HG03354 (cell line): ENCODE data around the gene PHLPP1.
"Not testable (repeated sequence)": the region's sequence is repeated elsewhere in the genome, so short reads cannot be mapped to it uniquely, and the experiment has no call there.

Experiments used
- ATAC-seq: cut with Tn5 transposase; IDR thresholded peaks from one replicate; pipeline ENCODE4 v1.9.1; 2021; ENCODE audit warnings: mild to moderate bottlenecking; ENCODE audit not compliant: unreplicated experiment, poor library complexity, severe bottlenecking

PHLPP1 gene

DNA sequence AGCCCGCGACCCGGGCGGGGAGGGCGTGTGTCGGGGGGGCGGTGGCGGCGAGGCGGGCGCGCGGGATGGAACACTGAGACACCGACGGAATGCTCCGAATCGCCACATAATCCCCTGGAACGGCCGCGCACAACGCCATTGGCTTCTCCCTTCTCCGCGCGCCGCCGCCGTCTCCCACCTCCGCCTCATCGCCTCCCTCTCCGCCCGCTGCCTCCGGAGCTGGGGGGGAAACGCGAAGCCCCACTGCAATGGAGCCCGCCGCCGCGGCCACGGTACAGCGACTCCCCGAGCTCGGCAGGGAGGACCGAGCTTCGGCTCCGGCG lies at the start of gene PHLPP1:
Gene PHLPP1, plus strand, starts transcription at position 106 of the 323 bp plus-strand sequence. Its CDS starts 143 bp downstream, at position 249.
- ATAC-seq: peak; percentile 29

DNA sequence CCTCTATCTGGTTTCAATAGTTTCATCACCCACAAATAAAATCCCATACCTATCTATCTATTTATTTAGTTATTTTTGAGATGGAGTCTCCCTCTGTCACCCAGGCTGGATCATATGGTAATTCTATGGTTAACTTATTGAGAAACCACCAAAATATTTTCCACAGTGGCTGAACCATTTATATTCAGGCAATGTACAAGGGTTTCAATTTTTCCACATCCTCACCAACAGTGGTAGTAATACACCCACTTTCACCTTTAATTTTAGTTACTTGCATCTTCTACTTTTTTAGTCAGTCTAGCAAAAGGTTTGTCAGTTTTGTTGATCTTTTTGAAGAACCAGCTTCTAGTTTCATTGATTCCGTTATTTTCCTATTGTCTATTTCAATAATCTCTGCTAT lies 46.1 kb upstream of the PHLPP1 start:
- no peak for ATAC-seq

GRCh38 chr18:62670573-62670972 lies 44.8 kb upstream of the PHLPP1 start:
- ATAC-seq: no peak

DNA sequence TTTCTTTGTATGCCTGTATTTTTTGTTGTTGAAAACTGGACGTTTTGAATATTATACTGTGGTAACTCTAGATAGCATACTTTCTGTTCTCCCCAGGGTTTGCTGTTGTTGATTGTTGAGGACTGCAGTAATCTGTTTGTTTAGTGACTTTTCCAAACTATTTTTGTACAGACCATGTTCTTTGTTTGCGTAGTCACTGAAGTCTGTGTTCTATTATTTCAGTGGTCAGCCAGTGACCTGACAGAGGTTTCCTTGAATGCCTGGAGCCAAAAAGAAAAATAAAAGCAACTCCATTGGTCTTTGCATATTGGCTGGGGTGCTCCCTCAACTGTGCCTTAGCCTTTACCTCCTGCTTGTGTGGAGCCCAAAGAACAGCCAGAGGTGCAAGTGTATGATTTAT lies 42.7 kb upstream of the PHLPP1 start:
- ATAC-seq: no peak

- ATAC-seq: no peak
Measured at GRCh38 chr18:62678847-62679485, 36.4 kb upstream of the PHLPP1 start.

DNA sequence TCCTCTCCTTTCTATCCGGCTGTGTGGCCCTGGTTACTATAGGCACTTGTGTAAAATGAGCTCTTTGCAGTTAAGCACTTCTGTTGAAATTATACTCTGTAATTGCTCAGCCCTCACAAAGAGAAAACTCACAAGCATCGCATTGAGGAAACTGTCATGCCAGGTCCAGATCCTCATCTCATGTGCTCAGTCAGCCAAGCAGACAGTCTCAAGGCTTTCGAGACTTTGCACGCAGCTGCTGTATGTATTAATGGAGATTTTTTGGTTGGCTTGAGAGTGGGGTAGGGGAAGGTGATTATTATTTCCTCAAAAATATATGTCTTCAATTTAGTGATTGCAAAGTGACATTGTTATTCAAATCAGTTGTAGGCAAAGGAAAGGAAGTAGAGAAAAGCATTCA lies 33.0 kb upstream of the PHLPP1 start:
- no peak for ATAC-seq

DNA sequence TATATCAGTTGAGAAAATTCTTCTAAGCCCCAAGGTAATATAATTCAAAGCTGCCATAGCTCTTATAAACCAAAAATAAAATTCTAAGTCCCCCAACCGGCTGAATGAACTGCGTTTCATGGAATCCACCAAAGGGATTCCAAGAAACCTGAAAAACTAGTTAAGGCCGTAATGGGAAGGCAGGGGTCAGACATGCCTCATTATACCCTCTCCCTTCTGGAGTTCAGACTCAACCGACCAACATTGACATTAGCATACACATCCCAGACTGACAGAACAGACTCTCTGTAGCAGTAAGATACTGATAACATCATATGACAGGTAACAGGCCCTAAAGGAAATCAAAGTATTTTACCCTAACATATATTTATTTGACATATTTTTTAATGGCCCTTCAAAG lies 31.4 kb upstream of the PHLPP1 start:
- ATAC-seq: no peak

DNA sequence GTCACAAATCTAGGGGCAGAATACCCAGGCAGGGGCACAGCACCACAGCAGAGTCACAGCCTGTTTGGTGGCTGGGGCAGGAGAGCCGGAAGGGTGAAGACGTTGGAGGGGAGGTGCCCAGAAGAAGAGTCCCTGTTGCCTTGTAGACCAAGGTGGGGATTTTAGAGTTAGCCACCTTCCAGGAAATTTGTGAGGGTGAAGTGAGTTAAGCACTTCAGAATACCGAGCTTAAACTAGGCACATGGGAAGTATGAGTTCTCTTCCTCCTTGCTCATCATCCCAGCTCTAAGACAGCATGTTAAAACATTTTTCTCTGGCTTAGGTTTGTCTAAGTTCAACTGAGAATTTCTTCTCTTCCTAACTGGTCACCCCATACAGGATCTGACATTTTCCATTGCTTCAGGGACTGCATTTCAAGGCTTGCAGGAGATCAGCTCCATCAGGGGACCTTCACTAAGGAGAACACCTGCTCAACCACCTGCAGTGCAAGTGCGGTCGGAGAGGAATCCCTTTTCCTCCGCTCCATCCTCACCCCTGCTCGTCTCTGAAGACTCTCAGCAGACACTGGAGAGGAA lies 26.5 kb upstream of the PHLPP1 start:
- ATAC-seq: no peak

GRCh38 chr18:62690236-62690815 lies 25.0 kb upstream of the PHLPP1 start:
- no peak for ATAC-seq

DNA sequence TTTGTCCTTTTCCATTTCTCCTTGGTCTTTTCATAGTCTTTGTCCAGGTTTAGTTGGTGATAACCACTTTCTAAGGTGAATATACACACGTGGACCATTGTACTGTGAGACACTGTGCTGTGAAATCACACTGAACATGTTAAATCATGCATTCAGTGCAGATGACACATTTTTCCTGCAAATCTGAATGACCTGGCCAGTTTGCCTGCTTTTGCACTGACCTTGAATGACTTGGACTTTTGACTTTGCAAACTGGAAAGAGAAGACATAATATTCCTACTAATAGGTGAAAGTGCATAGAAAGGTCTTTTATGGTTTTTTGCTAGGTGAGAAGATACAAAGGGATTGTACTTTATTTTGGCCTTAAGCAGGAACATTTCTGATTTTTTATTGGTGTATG lies 21.7 kb upstream of the PHLPP1 start:
- no peak for ATAC-seq

GRCh38 chr18:62697636-62698035 lies 17.7 kb upstream of the PHLPP1 start:
- no peak for ATAC-seq

GRCh38 chr18:62702259-62702658 lies 13.1 kb upstream of the PHLPP1 start:
- no peak for ATAC-seq

DNA sequence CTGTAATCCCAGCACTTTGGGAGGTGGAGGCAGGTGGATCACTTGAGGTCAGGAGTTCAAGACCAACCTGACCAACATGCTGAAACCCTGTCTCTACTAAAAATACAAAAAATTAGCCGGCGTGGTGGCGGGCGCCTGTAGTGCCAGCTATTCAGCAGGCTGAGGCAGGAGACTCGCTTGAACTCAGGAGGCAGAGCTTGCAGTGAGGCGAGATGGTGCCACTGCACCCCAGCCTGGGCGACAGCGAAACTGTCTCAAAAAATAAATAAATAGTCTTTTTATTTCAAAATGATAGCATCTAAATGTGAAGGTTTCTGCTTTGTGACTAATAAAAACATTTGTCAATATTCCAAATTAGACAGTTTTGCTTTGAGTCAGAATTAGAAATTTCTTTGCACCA lies 8.5 kb upstream of the PHLPP1 start:
- ATAC-seq: not testable (repeated sequence)

GRCh38 chr18:62709908-62710307 lies 5.4 kb upstream of the PHLPP1 start:
- ATAC-seq: not testable (repeated sequence)

GRCh38 chr18:62710417-62710816 lies 4.9 kb upstream of the PHLPP1 start:
- no peak for ATAC-seq

DNA sequence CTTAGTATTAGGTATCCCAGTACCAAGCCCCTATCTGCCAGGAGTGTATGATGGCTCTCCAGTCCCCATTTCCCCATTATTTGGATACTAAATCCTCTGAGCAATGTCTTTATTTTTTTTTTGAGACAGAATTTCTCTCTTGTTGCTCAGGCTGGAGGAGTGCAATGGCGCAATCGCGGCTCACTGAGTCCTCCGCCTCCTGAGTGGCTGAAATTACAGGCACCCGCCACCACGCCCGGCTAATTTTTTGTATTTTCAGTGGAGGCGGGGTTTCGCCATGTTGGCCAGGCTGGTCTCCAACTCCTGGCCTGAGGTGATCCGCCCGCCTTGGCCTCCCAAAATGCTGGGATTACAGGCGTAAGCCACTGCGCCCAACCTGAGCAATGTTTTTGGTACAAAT lies 3.6 kb upstream of the PHLPP1 start:
- ATAC-seq: no peak

DNA sequence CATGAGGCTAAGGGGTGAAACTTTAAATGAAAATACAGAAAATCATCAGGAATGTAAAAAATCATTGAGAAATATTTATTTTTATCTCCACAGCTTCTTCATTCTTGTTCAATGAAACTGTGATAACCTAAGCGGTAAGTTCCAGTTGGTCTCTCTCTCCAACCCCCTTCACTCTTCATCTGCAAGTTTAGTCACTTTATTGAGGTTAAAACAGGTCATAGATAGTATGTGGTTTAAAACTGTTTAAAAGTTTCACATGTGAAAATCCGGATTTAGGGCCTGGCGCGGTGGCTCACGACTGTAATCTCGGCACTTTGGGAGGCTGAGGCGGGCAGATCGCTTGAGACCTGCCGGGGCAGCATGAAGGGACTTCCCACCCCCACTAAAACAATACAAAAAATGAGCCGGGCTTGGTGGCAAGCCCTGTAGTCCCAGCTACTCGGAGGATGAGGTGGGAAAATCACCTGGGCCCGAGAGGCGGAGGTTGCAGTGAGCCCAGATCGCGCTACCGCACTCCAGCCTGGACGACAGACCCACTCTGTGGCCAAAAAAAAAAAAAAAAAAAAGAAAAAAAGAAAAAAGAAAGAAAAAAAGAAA lies 1.6 kb upstream of the PHLPP1 start:
- ATAC-seq: no peak

- ATAC-seq: peak; percentile 69
Measured at GRCh38 chr18:62714671-62715435, 488 bp upstream of the PHLPP1 start.

DNA sequence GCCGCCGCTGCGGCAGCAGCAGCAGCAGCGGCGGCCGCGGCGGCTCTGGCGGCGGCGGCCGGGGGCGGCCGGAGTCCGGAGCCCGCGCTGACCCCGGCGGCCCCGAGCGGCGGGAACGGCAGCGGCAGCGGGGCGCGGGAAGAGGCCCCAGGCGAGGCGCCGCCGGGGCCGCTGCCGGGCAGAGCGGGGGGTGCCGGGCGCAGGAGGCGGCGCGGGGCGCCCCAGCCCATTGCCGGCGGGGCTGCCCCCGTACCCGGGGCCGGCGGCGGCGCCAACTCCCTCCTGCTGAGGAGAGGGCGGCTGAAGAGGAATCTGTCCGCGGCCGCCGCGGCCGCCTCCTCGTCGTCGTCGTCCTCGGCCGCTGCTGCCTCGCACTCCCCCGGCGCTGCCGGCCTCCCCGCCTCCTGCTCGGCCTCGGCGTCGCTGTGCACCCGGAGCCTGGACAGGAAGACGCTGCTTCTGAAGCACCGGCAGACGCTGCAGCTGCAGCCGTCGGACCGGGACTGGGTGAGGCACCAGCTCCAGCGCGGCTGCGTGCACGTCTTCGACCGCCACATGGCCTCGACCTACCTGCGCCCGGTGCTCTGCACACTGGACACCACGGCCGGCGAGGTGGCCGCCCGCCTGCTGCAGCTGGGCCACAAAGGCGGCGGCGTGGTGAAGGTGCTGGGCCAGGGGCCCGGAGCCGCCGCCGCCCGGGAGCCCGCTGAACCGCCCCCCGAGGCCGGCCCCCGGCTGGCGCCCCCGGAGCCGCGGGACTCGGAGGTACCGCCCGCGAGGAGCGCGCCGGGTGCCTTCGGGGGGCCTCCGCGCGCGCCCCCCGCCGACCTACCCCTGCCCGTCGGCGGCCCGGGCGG lies 646 bp downstream of the PHLPP1 start:
- ATAC-seq: peak; percentile 50
